ENCODE measurements around the gene SGPL1. TPM values are rescaled to one million over a fixed set of nuclear protein-coding genes. Genes with fewer than 3 reads are reported as not detected.

The SGPL1 gene
- total and polyA plus RNA-seq, 2 of the 8 experiments (the other 6 are each of a cell fraction or from before 2014, with no cell fraction given): 20.5 to 51.6 TPM

DNA sequence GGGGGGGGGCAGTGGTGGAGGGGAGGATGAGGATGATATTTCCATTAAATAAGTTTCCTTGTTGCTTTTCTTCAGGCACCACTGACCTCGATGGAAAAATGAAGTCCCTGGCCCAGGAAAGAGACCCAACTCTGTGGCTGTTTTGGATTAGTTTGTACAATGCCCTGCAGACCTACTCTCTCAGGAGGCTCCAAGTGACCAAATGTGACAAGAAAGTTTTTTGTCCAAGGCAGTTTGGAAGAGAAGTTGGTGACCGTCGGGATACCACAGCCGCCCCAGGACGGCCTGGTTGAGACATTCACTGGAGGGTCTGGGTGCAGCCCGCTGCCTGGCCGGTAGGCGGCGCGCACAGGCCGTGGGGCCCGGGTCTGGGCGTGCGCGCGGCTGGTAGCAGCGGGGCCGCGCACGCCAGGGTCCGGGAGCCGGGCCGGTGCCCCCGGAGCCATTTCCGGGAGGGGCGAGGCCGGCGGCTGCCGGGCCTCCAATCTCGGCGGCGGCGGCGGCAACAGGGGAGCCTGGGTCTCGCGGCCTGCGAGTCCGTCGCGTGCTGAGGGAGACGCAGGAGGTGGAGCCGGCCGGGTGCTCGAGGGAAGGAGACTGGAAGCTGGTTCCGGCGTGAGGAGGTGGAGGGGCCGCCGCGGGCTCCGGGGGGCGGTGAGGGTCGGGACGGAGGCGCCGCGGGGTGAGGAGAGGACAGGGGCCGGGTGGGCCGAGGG, at the start of gene SGPL1 (continued):
- TF ChIP-seq RAD21 (IDR thresholded peaks at IDR 0.05 in 1 of 2, conservative IDR thresholded peaks at IDR 0.05 in 1 of 2; ENCODE audit: low read depth in 2 of 2, low read length in 2 of 2): peak; percentile 57 to 85
- TF ChIP-seq POLR2A (IDR thresholded peaks at IDR 0.05; ENCODE audit: control extremely low read depth in 1 of 2, low read depth in 2 of 2, low read length in 2 of 2): peak; percentile 31 to 66
- no peak for TF ChIP-seq ZNF274 (IDR thresholded peaks at IDR 0.05; ENCODE audit: borderline replicate concordance, extremely low read depth, low read length)
- peak; percentile 75 for TF ChIP-seq TAF1 (IDR thresholded peaks at IDR 0.05; ENCODE audit: low read depth, low read length)
- TF ChIP-seq SUZ12 (IDR thresholded peaks at IDR 0.05; ENCODE audit: low read length): no peak
- TF ChIP-seq, protein P1, sequence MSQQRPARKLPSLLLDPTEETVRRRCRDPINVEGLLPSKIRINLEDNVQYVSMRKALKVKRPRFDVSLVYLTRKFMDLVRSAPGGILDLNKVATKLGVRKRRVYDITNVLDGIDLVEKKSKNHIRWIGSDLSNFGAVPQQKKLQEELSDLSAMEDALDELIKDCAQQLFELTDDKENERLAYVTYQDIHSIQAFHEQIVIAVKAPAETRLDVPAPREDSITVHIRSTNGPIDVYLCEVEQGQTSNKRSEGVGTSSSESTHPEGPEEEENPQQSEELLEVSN (IDR thresholded peaks at IDR 0.05): peak; percentile 52; the same call in 1 of the 2 replicates
- TF ChIP-seq EZH2 (IDR thresholded peaks at IDR 0.05; ENCODE audit: low read depth, low read length, severe bottlenecking): no peak
- TF ChIP-seq, protein P2, sequence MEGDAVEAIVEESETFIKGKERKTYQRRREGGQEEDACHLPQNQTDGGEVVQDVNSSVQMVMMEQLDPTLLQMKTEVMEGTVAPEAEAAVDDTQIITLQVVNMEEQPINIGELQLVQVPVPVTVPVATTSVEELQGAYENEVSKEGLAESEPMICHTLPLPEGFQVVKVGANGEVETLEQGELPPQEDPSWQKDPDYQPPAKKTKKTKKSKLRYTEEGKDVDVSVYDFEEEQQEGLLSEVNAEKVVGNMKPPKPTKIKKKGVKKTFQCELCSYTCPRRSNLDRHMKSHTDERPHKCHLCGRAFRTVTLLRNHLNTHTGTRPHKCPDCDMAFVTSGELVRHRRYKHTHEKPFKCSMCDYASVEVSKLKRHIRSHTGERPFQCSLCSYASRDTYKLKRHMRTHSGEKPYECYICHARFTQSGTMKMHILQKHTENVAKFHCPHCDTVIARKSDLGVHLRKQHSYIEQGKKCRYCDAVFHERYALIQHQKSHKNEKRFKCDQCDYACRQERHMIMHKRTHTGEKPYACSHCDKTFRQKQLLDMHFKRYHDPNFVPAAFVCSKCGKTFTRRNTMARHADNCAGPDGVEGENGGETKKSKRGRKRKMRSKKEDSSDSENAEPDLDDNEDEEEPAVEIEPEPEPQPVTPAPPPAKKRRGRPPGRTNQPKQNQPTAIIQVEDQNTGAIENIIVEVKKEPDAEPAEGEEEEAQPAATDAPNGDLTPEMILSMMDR (IDR thresholded peaks at IDR 0.05; ENCODE audit: control extremely low read depth in 1 of 3, insufficient read depth in 1 of 3, low read depth in 1 of 3, low read length in 3 of 3): peak; percentile 92 to 95 (median 95)
- TF ChIP-seq CEBPB (IDR thresholded peaks at IDR 0.05; ENCODE audit: low read depth, low read length): no peak
- peak; percentile 79 for TF ChIP-seq TAF7 (optimal IDR thresholded peaks at IDR 0.05; ENCODE audit: borderline replicate concordance, low read depth, low read length)
- no peak for TF ChIP-seq RFX5 (IDR thresholded peaks at IDR 0.05; ENCODE audit: borderline replicate concordance, low read depth, low read length)
- TF ChIP-seq POU5F1 (IDR thresholded peaks at IDR 0.05; ENCODE audit: low read depth, low read length): no peak
- TF ChIP-seq JUND (IDR thresholded peaks at IDR 0.05; ENCODE audit: low read length): no peak
- no peak for TF ChIP-seq SRF (IDR thresholded peaks at IDR 0.05; ENCODE audit: low read depth, low read length)
- no peak; the same call in 1 of the 2 replicates for TF ChIP-seq POLR2AphosphoS5 (IDR thresholded peaks at IDR 0.05; ENCODE audit: low read depth, low read length)
- TF ChIP-seq RBBP5 (IDR thresholded peaks at IDR 0.05; ENCODE audit: borderline replicate concordance, low read depth, low read length): peak; percentile 73; the same call in 1 of the 2 replicates
- peak; percentile 72 for TF ChIP-seq PHF8 (conservative IDR thresholded peaks at IDR 0.05; ENCODE audit: low read depth, low read length)
- TF ChIP-seq CTBP2 (IDR thresholded peaks at IDR 0.05; ENCODE audit: borderline replicate concordance, insufficient read depth, insufficient read length, low read length): no peak
- TF ChIP-seq, protein P3, sequence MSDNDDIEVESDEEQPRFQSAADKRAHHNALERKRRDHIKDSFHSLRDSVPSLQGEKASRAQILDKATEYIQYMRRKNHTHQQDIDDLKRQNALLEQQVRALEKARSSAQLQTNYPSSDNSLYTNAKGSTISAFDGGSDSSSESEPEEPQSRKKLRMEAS (IDR thresholded peaks at IDR 0.05): peak; percentile 66
- no peak for TF ChIP-seq CBX5 (IDR thresholded peaks at IDR 0.05; ENCODE audit: low read depth, low read length)
- no peak for TF ChIP-seq SP2 (IDR thresholded peaks at IDR 0.05; ENCODE audit: low read length)
